SK-N-SH treated with all-trans-retinoic acid at 6 μM for 48 hours (cell line): ENCODE data around the gene SUGCT.

ENCODE experiments used
- ARNTL ChIP-seq: fragments of 450-650 bp; formaldehyde crosslinking; IDR thresholded peaks from 2 replicates; pipeline ENCODE4 v1.5.0; 2020; ENCODE audit warnings: low read depth, mild to moderate bottlenecking, moderate library complexity, borderline replicate concordance
- CREB5 ChIP-seq: fragments of 250-450 bp; sonication (Bioruptor Pico); IDR thresholded peaks from 2 replicates; pipeline ENCODE4 v1.5.1; 2020; ENCODE audit warnings: low read depth, mild to moderate bottlenecking, moderate library complexity
- POU6F1 ChIP-seq: fragments of 250-450 bp; sonication (Bioruptor Pico); IDR thresholded peaks from 2 replicates; pipeline ENCODE4 v1.8.0; 2021; ENCODE audit warnings: low read depth, mild to moderate bottlenecking, moderate library complexity, borderline replicate concordance
- TCF4 ChIP-seq: fragments of 250-450 bp; sonication (Bioruptor Pico); IDR thresholded peaks from 2 replicates; pipeline ENCODE4 v1.8.0; 2021; ENCODE audit warnings: mild to moderate bottlenecking, moderate library complexity, borderline replicate concordance
- TOX ChIP-seq: fragments of 250-450 bp; sonication (Bioruptor Pico); IDR thresholded peaks from 2 replicates; pipeline ENCODE4 v1.8.0; 2021; ENCODE audit warnings: mild to moderate bottlenecking, moderate library complexity, borderline replicate concordance
- TSHZ2 ChIP-seq: fragments of 250-450 bp; sonication (Bioruptor Pico); IDR thresholded peaks from 2 replicates; pipeline ENCODE4 v1.5.0; 2020; ENCODE audit warnings: mild to moderate bottlenecking, moderate library complexity
- ZC3H10 ChIP-seq: fragments of 250-450 bp; sonication (Bioruptor Pico); IDR thresholded peaks from 2 replicates; pipeline ENCODE4 v1.5.1; 2021; ENCODE audit warnings: mild to moderate bottlenecking, moderate library complexity
- ZFP3 ChIP-seq: fragments of 250-450 bp; sonication (Bioruptor Pico); IDR thresholded peaks from 2 replicates; pipeline ENCODE4 v1.5.0; 2020; ENCODE audit warnings: mild to moderate bottlenecking, moderate library complexity
- ZNF8 ChIP-seq: fragments of 450-650 bp; formaldehyde crosslinking; IDR thresholded peaks from 2 replicates; pipeline ENCODE4 v1.5.0; 2020; ENCODE audit warnings: mild to moderate bottlenecking, moderate library complexity

GRCh38 chr7:40213291-40213690, 78.5 kb downstream of the SUGCT start:
- no peak for TF ChIP-seq TSHZ2
- no peak for TF ChIP-seq CREB5 (CRISPR knock-in tag)
- no peak for TF ChIP-seq ZFP3
- no peak for TF ChIP-seq TOX (CRISPR knock-in tag)
- TF ChIP-seq ARNTL: no peak
- TF ChIP-seq ZC3H10 (CRISPR knock-in tag): no peak
- no peak for TF ChIP-seq ZNF8 (CRISPR knock-in tag)
- TF ChIP-seq TCF4 (CRISPR knock-in tag): no peak
- no peak for TF ChIP-seq POU6F1 (CRISPR knock-in tag)
